Measurements from ENCODE around the gene KIF3A.

The KIF3A gene

GRCh38 chr5:132776131-132776937 lies 39.0 kb upstream of the KIF3A start:
- Histone ChIP-seq H3K36me3 (replicated peaks in 1 of 2; ENCODE audit: control insufficient read depth in 2 of 2, insufficient read depth in 2 of 2, low read length in 2 of 2) (no peaks in the 10 kb centered on the region), H2AK5ac (ENCODE audit: low read depth, low read length) (peak overlapping the region; percentile 48), H2BK5ac (ENCODE audit: low read length) (peak overlapping the region; percentile 4), H3K27ac (replicated peaks; ENCODE audit: low read length) (no peak overlapping the region), H3K4me3 (ENCODE audit: low read length in 2 of 2) (peak overlapping the region; percentile 64 to 89), H3K9me3 (replicated peaks in 1 of 2; ENCODE audit: control insufficient read depth in 2 of 2, insufficient read depth in 1 of 2, low read depth in 1 of 2, low read length in 2 of 2) (no peaks in the 10 kb centered on the region), H3K27me3 (ENCODE audit: control insufficient read depth in 3 of 3, insufficient read depth in 3 of 3, low read depth in 1 of 3, low read length in 3 of 3) (peaks cover 0 to 38% (median 21%) of the 10 kb centered on the region in 3 experiments), H2AFZ (ENCODE audit: low read length) (peak overlapping the region; percentile 99), H3K4ac (ENCODE audit: low read length) (no peak overlapping the region), H3K9ac (ENCODE audit: low read depth, low read length, poor library complexity) (peak overlapping the region; percentile 50), H3K79me1 (ENCODE audit: low read depth, low read length) (peaks cover 16% of the 10 kb centered on the region), H3K4me1 (ENCODE audit: control insufficient read depth in 2 of 2, insufficient read depth in 1 of 2, low read depth in 1 of 2, low read length in 2 of 2) (peaks cover 3 to 22% of the 10 kb centered on the region in 2 donors), H3K18ac (ENCODE audit: low read length) (peak overlapping the region; percentile 81), H2BK15ac (ENCODE audit: low read length) (no peak overlapping the region), H2BK12ac (ENCODE audit: low read length) (no peak overlapping the region), H4K8ac (ENCODE audit: low read depth, low read length) (no peak overlapping the region), H4K91ac (ENCODE audit: low read depth, low read length, poor library complexity) (no peak overlapping the region), H2BK120ac (ENCODE audit: low read depth, low read length) (no peak overlapping the region), H3K23ac (ENCODE audit: low read depth, low read length, poor library complexity) (no peak overlapping the region), H3K14ac (ENCODE audit: low read length) (no peak overlapping the region), H3K4me2 (ENCODE audit: insufficient read depth, low read length, poor library complexity, severe bottlenecking) (peak overlapping the region; percentile 86)
- no CpG with 5 or more reads among the region's 39 CpGs for WGBS, 2 donors (ENCODE audit: extremely low coverage in 2 of 2, insufficient read length in 2 of 2, insufficient replicate concordance in 1 of 2)
- no peak for DNase-seq (ENCODE audit: low spot score)

GRCh38 chr5:132775476-132775961 lies 38.2 kb upstream of the KIF3A start:
- no peak overlapping the region for H2BK5ac ChIP-seq (ENCODE audit: low read length)
- no peak overlapping the region for H2BK120ac ChIP-seq (ENCODE audit: low read depth, low read length)
- no peak overlapping the region for H4K91ac ChIP-seq (ENCODE audit: low read depth, low read length, poor library complexity)
- H3K79me1 ChIP-seq (ENCODE audit: low read depth, low read length) = peaks cover 17% of the 10 kb centered on the region
- H3K9me3 ChIP-seq (replicated peaks in 1 of 2; ENCODE audit: control insufficient read depth in 2 of 2, insufficient read depth in 1 of 2, low read depth in 1 of 2, low read length in 2 of 2) = no peaks in the 10 kb centered on the region
- no peak overlapping the region for H3K27ac ChIP-seq (replicated peaks; ENCODE audit: low read length)
- no peaks in the 10 kb centered on the region for H3K36me3 ChIP-seq (replicated peaks in 1 of 2; ENCODE audit: control insufficient read depth in 2 of 2, insufficient read depth in 2 of 2, low read length in 2 of 2)
- no CpG with 5 or more reads among the region's 7 CpGs for WGBS, 2 donors (ENCODE audit: extremely low coverage in 2 of 2, insufficient read length in 2 of 2, insufficient replicate concordance in 1 of 2)
- H3K4me2 ChIP-seq (ENCODE audit: insufficient read depth, low read length, poor library complexity, severe bottlenecking) = no peak overlapping the region
- H3K23ac ChIP-seq (ENCODE audit: low read depth, low read length, poor library complexity) = no peak overlapping the region
- H3K27me3 ChIP-seq (ENCODE audit: control insufficient read depth in 3 of 3, insufficient read depth in 3 of 3, low read depth in 1 of 3, low read length in 3 of 3) = peaks cover 0 to 29% (median 21%) of the 10 kb centered on the region in 3 experiments
- no peak overlapping the region for H4K8ac ChIP-seq (ENCODE audit: low read depth, low read length)
- no peak for DNase-seq (ENCODE audit: low spot score)
- H2AK5ac ChIP-seq (ENCODE audit: low read depth, low read length) = no peak overlapping the region
- no peak overlapping the region for H2BK12ac ChIP-seq (ENCODE audit: low read length)
- H3K18ac ChIP-seq (ENCODE audit: low read length) = no peak overlapping the region
- no peak overlapping the region for H3K14ac ChIP-seq (ENCODE audit: low read length)
- no peak overlapping the region for H3K4ac ChIP-seq (ENCODE audit: low read length)
- H3K9ac ChIP-seq (ENCODE audit: low read depth, low read length, poor library complexity) = no peak overlapping the region
- H3K4me1 ChIP-seq (ENCODE audit: control insufficient read depth in 2 of 2, insufficient read depth in 1 of 2, low read depth in 1 of 2, low read length in 2 of 2) = peaks cover 3 to 30% of the 10 kb centered on the region in 2 donors
- peak overlapping the region in 1 of 2 donors; percentile 64 for H3K4me3 ChIP-seq (ENCODE audit: low read length in 2 of 2)
- no peak overlapping the region for H2AFZ ChIP-seq (ENCODE audit: low read length)
- no peak overlapping the region for H2BK15ac ChIP-seq (ENCODE audit: low read length)

GRCh38 chr5:132774896-132775295 lies 37.5 kb upstream of the KIF3A start:
- no peak for DNase-seq (ENCODE audit: low spot score)
- peaks cover 18% of the 10 kb centered on the region for H3K79me1 ChIP-seq (ENCODE audit: low read depth, low read length)
- H2AK5ac ChIP-seq (ENCODE audit: low read depth, low read length) = peak overlapping the region; percentile 32
- H3K18ac ChIP-seq (ENCODE audit: low read length) = no peak overlapping the region
- H3K4me2 ChIP-seq (ENCODE audit: insufficient read depth, low read length, poor library complexity, severe bottlenecking) = no peak overlapping the region
- H3K27ac ChIP-seq (replicated peaks; ENCODE audit: low read length) = no peak overlapping the region
- H2BK5ac ChIP-seq (ENCODE audit: low read length) = no peak overlapping the region
- peaks cover 0 to 24% (median 20%) of the 10 kb centered on the region in 3 experiments for H3K27me3 ChIP-seq (ENCODE audit: control insufficient read depth in 3 of 3, insufficient read depth in 3 of 3, low read depth in 1 of 3, low read length in 3 of 3)
- H2AFZ ChIP-seq (ENCODE audit: low read length) = no peak overlapping the region
- H2BK15ac ChIP-seq (ENCODE audit: low read length) = no peak overlapping the region
- WGBS, 2 donors (ENCODE audit: extremely low coverage in 2 of 2, insufficient read length in 2 of 2, insufficient replicate concordance in 1 of 2) = no CpG with 5 or more reads among the region's 5 CpGs
- no peak overlapping the region for H4K8ac ChIP-seq (ENCODE audit: low read depth, low read length)
- no peak overlapping the region for H3K9ac ChIP-seq (ENCODE audit: low read depth, low read length, poor library complexity)
- peaks cover 3 to 30% of the 10 kb centered on the region in 2 donors for H3K4me1 ChIP-seq (ENCODE audit: control insufficient read depth in 2 of 2, insufficient read depth in 1 of 2, low read depth in 1 of 2, low read length in 2 of 2)
- H2BK12ac ChIP-seq (ENCODE audit: low read length) = no peak overlapping the region
- no peak overlapping the region for H2BK120ac ChIP-seq (ENCODE audit: low read depth, low read length)
- no peak overlapping the region for H3K4me3 ChIP-seq (ENCODE audit: low read length in 2 of 2)
- H4K91ac ChIP-seq (ENCODE audit: low read depth, low read length, poor library complexity) = no peak overlapping the region
- no peaks in the 10 kb centered on the region for H3K9me3 ChIP-seq (replicated peaks in 1 of 2; ENCODE audit: control insufficient read depth in 2 of 2, insufficient read depth in 1 of 2, low read depth in 1 of 2, low read length in 2 of 2)
- H3K36me3 ChIP-seq (replicated peaks in 1 of 2; ENCODE audit: control insufficient read depth in 2 of 2, insufficient read depth in 2 of 2, low read length in 2 of 2) = no peaks in the 10 kb centered on the region
- H3K14ac ChIP-seq (ENCODE audit: low read length) = no peak overlapping the region
- H3K4ac ChIP-seq (ENCODE audit: low read length) = peak overlapping the region; percentile 5
- no peak overlapping the region for H3K23ac ChIP-seq (ENCODE audit: low read depth, low read length, poor library complexity)

DNA sequence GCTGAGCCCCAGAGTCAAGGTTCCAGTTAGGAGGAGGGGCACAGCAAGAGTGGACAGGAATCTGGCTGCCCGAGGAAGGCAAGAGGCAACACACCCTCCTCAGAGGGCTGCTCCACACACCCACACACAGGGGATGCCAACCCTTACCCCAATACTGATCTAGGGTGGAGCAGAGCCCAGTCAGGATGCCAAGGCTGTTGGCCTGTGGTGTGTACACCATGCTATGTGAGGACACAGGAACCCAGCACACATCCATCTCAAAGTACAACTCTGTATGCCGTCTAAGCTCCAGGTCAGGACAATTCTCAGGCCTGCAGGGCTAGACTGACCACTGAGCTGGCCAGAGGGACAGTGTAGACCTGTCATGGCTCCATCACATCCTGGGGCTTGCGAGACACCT lies 37.1 kb upstream of the KIF3A start:
- no peak overlapping the region for H2BK15ac ChIP-seq (ENCODE audit: low read length)
- H2BK12ac ChIP-seq (ENCODE audit: low read length) = no peak overlapping the region
- H3K23ac ChIP-seq (ENCODE audit: low read depth, low read length, poor library complexity) = peak overlapping the region; percentile 2
- peak overlapping the region; percentile 2 for H3K18ac ChIP-seq (ENCODE audit: low read length)
- H3K36me3 ChIP-seq (replicated peaks in 1 of 2; ENCODE audit: control insufficient read depth in 2 of 2, insufficient read depth in 2 of 2, low read length in 2 of 2) = no peaks in the 10 kb centered on the region
- H3K4me1 ChIP-seq (ENCODE audit: control insufficient read depth in 2 of 2, insufficient read depth in 1 of 2, low read depth in 1 of 2, low read length in 2 of 2) = peaks cover 3 to 30% of the 10 kb centered on the region in 2 donors
- no CpG with 5 or more reads among the region's 3 CpGs for whole genome bisulfite sequencing, 2 donors (ENCODE audit: extremely low coverage in 2 of 2, insufficient read length in 2 of 2, insufficient replicate concordance in 1 of 2)
- H3K27ac ChIP-seq (replicated peaks; ENCODE audit: low read length) = no peak overlapping the region
- H3K27me3 ChIP-seq (ENCODE audit: control insufficient read depth in 3 of 3, insufficient read depth in 3 of 3, low read depth in 1 of 3, low read length in 3 of 3) = peaks cover 0 to 20% (median 17%) of the 10 kb centered on the region in 3 experiments
- H2BK120ac ChIP-seq (ENCODE audit: low read depth, low read length) = no peak overlapping the region
- H3K4me2 ChIP-seq (ENCODE audit: insufficient read depth, low read length, poor library complexity, severe bottlenecking) = no peak overlapping the region
- DNase-seq (ENCODE audit: low spot score) = no peak
- H2AFZ ChIP-seq (ENCODE audit: low read length) = no peak overlapping the region
- H3K9me3 ChIP-seq (replicated peaks in 1 of 2; ENCODE audit: control insufficient read depth in 2 of 2, insufficient read depth in 1 of 2, low read depth in 1 of 2, low read length in 2 of 2) = no peaks in the 10 kb centered on the region
- no peak overlapping the region for H4K8ac ChIP-seq (ENCODE audit: low read depth, low read length)
- H3K14ac ChIP-seq (ENCODE audit: low read length) = no peak overlapping the region
- H2BK5ac ChIP-seq (ENCODE audit: low read length) = no peak overlapping the region
- peak overlapping the region; percentile 12 for H2AK5ac ChIP-seq (ENCODE audit: low read depth, low read length)
- H3K9ac ChIP-seq (ENCODE audit: low read depth, low read length, poor library complexity) = no peak overlapping the region
- H3K79me1 ChIP-seq (ENCODE audit: low read depth, low read length) = peaks cover 18% of the 10 kb centered on the region
- H3K4ac ChIP-seq (ENCODE audit: low read length) = no peak overlapping the region
- no peak overlapping the region for H3K4me3 ChIP-seq (ENCODE audit: low read length in 2 of 2)
- H4K91ac ChIP-seq (ENCODE audit: low read depth, low read length, poor library complexity) = no peak overlapping the region

Data from neuronal stem cell (in vitro differentiated cells).